Esophagus squamous epithelium (tissue), 5 donors: ENCODE results near the gene EDAR. TPM values are rescaled to one million over a fixed set of nuclear protein-coding genes. Genes with fewer than 3 reads are reported as not detected.

Source experiments
- DNase-seq: peaks from one replicate; lab custom pipeline; 2025; lab: John Stamatoyannopoulos, UW
- H3K27ac ChIP-seq, 4 donors: fragments of 200-600 bp; sonication (generic); one replicate each; pipeline ENCODE4 v1.5.1; 2016 to 2019; ENCODE audit warnings: mild to moderate bottlenecking in 1 of 4
- H3K27me3 ChIP-seq, 4 donors: fragments of 200-600 bp; sonication (generic); 1 replicate in 3 of 4; 2 replicates in 1 of 4; pipeline versions ENCODE4 v1.5.1 to v1.6.0; 2017 to 2021; ENCODE audit warnings: antibody characterized with exemption in 1 of 4
- H3K36me3 ChIP-seq, 3 donors: fragments of 200-600 bp; sonication (generic); one replicate each; pipeline ENCODE4 v1.5.1; 2016 to 2019
- H3K4me1 ChIP-seq, 3 donors: fragments of 200-600 bp; sonication (generic); one replicate each; pipeline ENCODE4 v1.5.1; 2017 to 2019
- H3K4me3 ChIP-seq, 4 donors: fragments of 200-600 bp; sonication (generic); 1 replicate in 3 of 4; 2 replicates in 1 of 4; pipeline ENCODE4 v1.5.1; 2016 to 2019; ENCODE audit warnings: mild to moderate bottlenecking in 2 of 4, moderate library complexity in 1 of 4
- H3K9me3 ChIP-seq, 3 donors: fragments of 200-600 bp; sonication (generic); one replicate each; pipeline ENCODE4 v1.5.1; 2016 to 2019
- POLR2A ChIP-seq, 4 donors: fragments of 450-650 bp; IDR thresholded peaks; one replicate each; pipeline ENCODE4 v1.6.1; 2017; ENCODE audit warnings: antibody characterized with exemption in 4 of 4, mild to moderate bottlenecking in 4 of 4, moderate library complexity in 3 of 4
- WGBS, 2 donors: methylation state at CpG; one replicate each; pipeline ENCODE4 v1.1.5; 2018; 5-methylcytosine and 5-hydroxymethylcytosine counted together
- intact Hi-C: fragments of 100-400 bp; cut with DNase I; formaldehyde crosslinking; loops from one replicate; pipeline ENCODE4 v1.15.0; 2022
- total RNA-seq, 4 donors: library from RNA; depleted of rRNA; stranded (reverse); fragments of >200 nt; gene quantifications; one replicate each; pipeline ENCODE4 v1.1.0, GENCODE V29; 2016
- TF ChIP-seq, protein P1 (sequence below), 6 experiments: fragments of 450-650 bp in 4 of 6; fragments of 200-600 bp in 2 of 6; sonication (generic) in 2 of 6; IDR thresholded peaks; one replicate each; pipeline ENCODE4 v1.5.1; 2016 to 2019; ENCODE audit warnings: antibody characterized with exemption in 6 of 6, mild to moderate bottlenecking in 4 of 6, moderate library complexity in 4 of 6
- donor health status: DM: yes; HTN: yes; CAD: no.

Gene EDAR
- total RNA-seq, 4 donors from 2014 or later = 3.9 to 5.3 (median 4.4) TPM

DNA sequence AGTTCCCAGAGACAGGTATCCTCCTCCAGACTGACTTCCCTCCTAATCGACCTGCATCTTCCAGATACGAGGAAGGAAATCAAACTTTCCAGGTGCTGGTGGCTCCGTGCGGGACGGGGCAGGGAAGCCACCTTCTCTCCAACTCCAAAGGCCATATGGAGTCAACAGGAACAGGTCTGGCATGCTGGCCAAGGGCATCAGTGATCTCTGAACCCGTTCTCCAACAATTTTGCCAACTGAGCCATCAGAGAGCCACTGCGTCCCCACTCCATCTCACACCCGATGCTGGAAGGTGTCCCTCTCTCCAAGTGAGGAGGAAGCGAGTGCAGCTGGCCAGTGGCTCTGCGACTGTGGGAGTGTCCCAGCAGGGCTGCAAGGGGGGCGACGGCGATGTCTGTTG is 5.4 kb downstream of the EDAR start:
- 81% methylated on average over 11 to 12 of the region's 13 CpGs for WGBS, 2 donors
- H3K36me3 ChIP-seq = no peaks in the 10 kb centered on the region
- H3K9me3 ChIP-seq = no peaks in the 10 kb centered on the region
- no peak overlapping the region for H3K27ac ChIP-seq
- no peak overlapping the region for H3K4me3 ChIP-seq
- H3K4me1 ChIP-seq = peaks cover 0 to 70% (median 4%) of the 10 kb centered on the region in 3 donors
- intact Hi-C loops = loop anchor here (10.0 kb wide), 1 partner anchor 129 kb away; no protein-coding TSS in a partner anchor
- TF ChIP-seq, protein P1, sequence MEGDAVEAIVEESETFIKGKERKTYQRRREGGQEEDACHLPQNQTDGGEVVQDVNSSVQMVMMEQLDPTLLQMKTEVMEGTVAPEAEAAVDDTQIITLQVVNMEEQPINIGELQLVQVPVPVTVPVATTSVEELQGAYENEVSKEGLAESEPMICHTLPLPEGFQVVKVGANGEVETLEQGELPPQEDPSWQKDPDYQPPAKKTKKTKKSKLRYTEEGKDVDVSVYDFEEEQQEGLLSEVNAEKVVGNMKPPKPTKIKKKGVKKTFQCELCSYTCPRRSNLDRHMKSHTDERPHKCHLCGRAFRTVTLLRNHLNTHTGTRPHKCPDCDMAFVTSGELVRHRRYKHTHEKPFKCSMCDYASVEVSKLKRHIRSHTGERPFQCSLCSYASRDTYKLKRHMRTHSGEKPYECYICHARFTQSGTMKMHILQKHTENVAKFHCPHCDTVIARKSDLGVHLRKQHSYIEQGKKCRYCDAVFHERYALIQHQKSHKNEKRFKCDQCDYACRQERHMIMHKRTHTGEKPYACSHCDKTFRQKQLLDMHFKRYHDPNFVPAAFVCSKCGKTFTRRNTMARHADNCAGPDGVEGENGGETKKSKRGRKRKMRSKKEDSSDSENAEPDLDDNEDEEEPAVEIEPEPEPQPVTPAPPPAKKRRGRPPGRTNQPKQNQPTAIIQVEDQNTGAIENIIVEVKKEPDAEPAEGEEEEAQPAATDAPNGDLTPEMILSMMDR (IDR thresholded peaks at IDR 0.05) = no peak
- no peak for TF ChIP-seq POLR2A (IDR thresholded peaks at IDR 0.05)
- no peak for DNase-seq
- H3K27me3 ChIP-seq = peaks cover 0 to 21% (median 0%) of the 10 kb centered on the region in 4 donors

DNA sequence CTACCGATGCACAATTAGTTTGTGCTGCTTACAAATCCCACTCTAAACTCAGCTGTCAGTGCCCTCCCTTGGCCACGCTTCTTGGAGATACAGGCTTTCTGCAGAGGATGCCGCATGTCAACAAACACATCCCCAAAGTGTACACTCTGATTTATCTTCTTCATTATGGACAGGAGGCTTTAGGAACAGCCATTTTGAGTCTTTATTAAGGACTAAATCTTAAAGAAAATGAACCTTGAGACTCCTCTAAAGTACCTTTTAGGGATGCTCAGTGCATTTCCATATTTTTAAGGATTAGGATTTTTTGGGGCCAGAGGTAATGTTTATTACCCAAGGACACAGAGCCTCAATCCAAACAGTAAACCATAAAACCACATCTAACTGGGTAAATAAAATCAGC is 6.0 kb downstream of the EDAR start:
- H3K27ac ChIP-seq = no peak overlapping the region
- no peaks in the 10 kb centered on the region for H3K9me3 ChIP-seq
- peaks cover 0 to 15% (median 0%) of the 10 kb centered on the region in 4 donors for H3K27me3 ChIP-seq
- WGBS, 2 donors = 81 to 90% methylated on average over 3 of the region's 3 CpGs
- H3K4me1 ChIP-seq = peaks cover 0 to 70% (median 4%) of the 10 kb centered on the region in 3 donors
- no peaks in the 10 kb centered on the region for H3K36me3 ChIP-seq
- DNase-seq = no peak
- H3K4me3 ChIP-seq = no peak overlapping the region
- TF ChIP-seq POLR2A (IDR thresholded peaks at IDR 0.05) = no peak
- TF ChIP-seq, protein P1 (IDR thresholded peaks at IDR 0.05) = no peak
- intact Hi-C loops = loop anchor here (10.0 kb wide), 1 partner anchor 128 kb away; no protein-coding TSS in a partner anchor

DNA sequence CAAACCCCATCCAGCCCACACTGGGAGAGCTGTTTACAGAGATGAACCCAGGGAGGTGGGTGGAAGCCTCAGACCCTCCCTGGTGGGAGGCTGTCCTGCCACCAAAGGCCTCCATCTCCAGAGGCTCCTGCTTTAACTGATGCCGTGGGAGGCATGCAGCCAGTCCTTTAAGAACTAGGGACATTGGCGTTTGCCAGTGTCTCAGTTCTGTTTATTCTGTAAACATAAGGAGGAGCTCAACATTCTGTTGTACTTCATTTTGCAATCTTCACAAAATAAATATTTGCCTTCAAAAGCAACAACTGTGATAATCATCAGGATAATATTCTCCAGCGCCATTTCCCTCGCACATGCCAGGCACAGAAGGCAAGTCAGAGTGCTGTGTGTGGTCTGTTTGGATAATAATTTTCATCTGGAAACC is 6.8 kb downstream of the EDAR start:
- no peak for DNase-seq
- Histone ChIP-seq H3K9me3 (no peaks in the 10 kb centered on the region), H3K36me3 (no peaks in the 10 kb centered on the region), H3K4me1 (peaks cover 0 to 65% (median 4%) of the 10 kb centered on the region in 3 donors), H3K27me3 (peaks cover 0 to 7% (median 0%) of the 10 kb centered on the region in 4 donors), H3K27ac (no peak overlapping the region), H3K4me3 (no peak overlapping the region)
- TF ChIP-seq POLR2A (IDR thresholded peaks at IDR 0.05) = no peak
- TF ChIP-seq, protein P1 (IDR thresholded peaks at IDR 0.05) = no peak
- intact Hi-C loops = loop anchor here (10.0 kb wide), 1 partner anchor 127 kb away; no protein-coding TSS in a partner anchor
- 72 to 78% methylated on average over 4 of the region's 4 CpGs for WGBS, 2 donors

DNA sequence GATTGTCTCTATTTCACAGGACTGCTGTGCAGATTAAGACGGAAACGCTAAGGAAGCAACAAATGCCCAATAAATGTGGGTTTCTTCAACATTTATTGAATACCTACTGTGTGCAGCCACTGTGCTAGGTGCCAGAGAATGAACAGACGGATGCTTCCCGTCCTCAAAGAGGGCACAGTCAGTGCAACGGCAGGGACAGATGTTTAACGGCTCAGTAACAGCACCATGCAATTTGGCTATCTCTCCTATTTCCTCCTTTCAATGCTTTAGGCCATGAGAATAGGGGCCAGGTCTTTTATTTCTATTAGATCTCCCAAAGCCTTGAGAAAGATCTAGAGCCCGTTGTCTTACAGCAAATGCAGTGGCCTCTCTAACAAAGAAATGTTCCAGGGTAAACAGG is 7.2 kb downstream of the EDAR start:
- intact Hi-C loops = loop anchor here (10.0 kb wide), 1 partner anchor 127 kb away; no protein-coding TSS in a partner anchor
- Histone ChIP-seq H3K9me3 (no peaks in the 10 kb centered on the region), H3K36me3 (no peaks in the 10 kb centered on the region), H3K27me3 (peaks cover 0 to 3% (median 0%) of the 10 kb centered on the region in 4 donors), H3K4me1 (peaks cover 0 to 61% (median 4%) of the 10 kb centered on the region in 3 donors), H3K27ac (no peak overlapping the region), H3K4me3 (no peak overlapping the region)
- no peak for DNase-seq
- WGBS, 2 donors = 63 to 71% methylated on average over 6 to 7 of the region's 7 CpGs
- TF ChIP-seq POLR2A (IDR thresholded peaks at IDR 0.05) = no peak
- TF ChIP-seq, protein P1 (IDR thresholded peaks at IDR 0.05) = no peak

DNA sequence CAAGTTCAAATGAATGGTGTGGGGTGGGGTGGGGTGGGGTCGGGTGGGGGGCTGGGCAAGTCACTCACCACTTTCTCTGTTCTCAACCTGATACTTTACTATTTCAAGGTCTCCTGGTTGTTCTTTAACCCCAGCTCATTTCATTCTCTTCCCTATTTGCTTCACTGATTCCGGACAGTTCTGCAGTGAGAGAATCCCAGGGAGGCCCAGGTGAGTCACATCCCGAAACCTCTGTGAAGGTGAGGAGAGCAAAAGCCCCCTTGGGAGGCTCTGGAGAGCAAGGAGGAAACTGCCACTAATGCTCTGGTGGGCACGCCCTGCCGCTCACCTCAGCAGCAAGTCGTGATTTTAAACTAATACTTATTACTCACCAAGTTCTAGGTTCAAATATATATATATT is 8.9 kb downstream of the EDAR start:
- intact Hi-C loops = loop anchor here (10.0 kb wide), 1 partner anchor 125 kb away; no protein-coding TSS in a partner anchor
- Histone ChIP-seq H3K27me3 (no peaks in the 10 kb centered on the region), H3K4me1 (peaks cover 0 to 66% (median 0%) of the 10 kb centered on the region in 3 donors)

More for the DNA sequence above, 8.9 kb downstream of the EDAR start:
- no peaks in the 10 kb centered on the region for H3K9me3 ChIP-seq
- no peak overlapping the region for H3K4me3 ChIP-seq
- H3K27ac ChIP-seq = no peak overlapping the region
- DNase-seq = no peak
- TF ChIP-seq POLR2A (IDR thresholded peaks at IDR 0.05) = no peak
- TF ChIP-seq, protein P1 (IDR thresholded peaks at IDR 0.05) = no peak
- no peaks in the 10 kb centered on the region for H3K36me3 ChIP-seq
- whole genome bisulfite sequencing, 2 donors = 72 to 79% methylated on average over 6 of the region's 6 CpGs
